ENCODE results near the gene CFAP73. TPM values are rescaled to one million over a fixed set of nuclear protein-coding genes. Genes with fewer than 3 reads are reported as not detected.
"Not testable (repeated sequence)": the region's sequence is repeated elsewhere in the genome, so short reads cannot be mapped to it uniquely, and the experiment has no call there.

The CFAP73 gene
- total and polyA plus RNA-seq, 2 of the 8 experiments (the other 6 are each of a cell fraction or from before 2014, with no cell fraction given): 0.45 to 0.56 TPM

DNA sequence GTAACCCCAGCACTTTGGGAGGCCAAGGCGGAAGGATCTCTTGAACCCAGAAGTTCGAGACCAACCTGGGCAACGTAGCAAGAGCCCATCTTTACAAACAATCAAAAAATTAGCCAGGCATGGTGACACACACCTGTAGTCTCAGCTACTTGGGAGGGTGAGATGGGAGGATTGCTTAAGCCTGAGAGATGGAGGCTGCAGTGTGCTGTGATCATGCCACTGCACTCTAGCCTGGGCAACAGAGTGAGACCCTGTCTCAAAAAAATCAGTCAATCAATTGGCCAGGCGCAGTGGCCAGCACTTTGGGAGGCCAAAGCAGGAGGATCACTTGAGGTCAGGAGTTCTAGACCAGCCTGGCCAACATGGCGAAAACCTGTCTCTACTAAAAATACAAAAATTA, 57.3 kb downstream of the CFAP73 start:
- H4K20me1 ChIP-seq (replicated peaks in 1 of 2; ENCODE audit: control insufficient read depth in 1 of 2, insufficient read depth in 2 of 2, low read length in 2 of 2); DNase-seq (ENCODE audit: low read depth in 1 of 2, low spot score in 2 of 2); H3K36me3 ChIP-seq (ENCODE audit: control insufficient read depth in 2 of 4, insufficient read depth in 4 of 4, low read length in 3 of 4); H2BK20ac ChIP-seq (ENCODE audit: low read length); H3K4me1 ChIP-seq (replicated peaks in 1 of 4; ENCODE audit: control insufficient read depth in 3 of 4, insufficient read depth in 4 of 4, low read length in 3 of 4); H3K23ac ChIP-seq (ENCODE audit: insufficient read length); H3K14ac ChIP-seq (ENCODE audit: insufficient read length); FAIRE-seq; H2BK12ac ChIP-seq (ENCODE audit: low read depth, low read length); H4K5ac ChIP-seq (ENCODE audit: insufficient read length, low read depth, low read length); H3K27ac ChIP-seq (ENCODE audit: low read depth, low read length); H3K79me2 ChIP-seq (ENCODE audit: control insufficient read depth in 1 of 2, insufficient read depth in 2 of 2, low read length in 2 of 2); H4K91ac ChIP-seq (replicated peaks; ENCODE audit: insufficient read length, low read length); H2BK120ac ChIP-seq (replicated peaks; ENCODE audit: low read depth, low read length); H3K79me1 ChIP-seq (ENCODE audit: low read depth, low read length); H3K56ac ChIP-seq (replicated peaks; ENCODE audit: insufficient read length, low read depth, low read length); H2AFZ ChIP-seq (ENCODE audit: low read length); H3K27me3 ChIP-seq (replicated peaks in 1 of 4; ENCODE audit: control insufficient read depth in 3 of 4, extremely low read depth in 1 of 4, insufficient read depth in 3 of 4, low read length in 3 of 4); H2BK15ac ChIP-seq (ENCODE audit: low read length); CTCF ChIA-PET (ENCODE audit: partially characterized antibody); H2AK5ac ChIP-seq (ENCODE audit: low read depth, low read length); H4K8ac ChIP-seq (ENCODE audit: extremely low read depth, insufficient read depth, low read length); H3K4ac ChIP-seq (replicated peaks; ENCODE audit: insufficient read length, low read depth, low read length); H3K9ac ChIP-seq (replicated peaks in 1 of 4; ENCODE audit: extremely low read depth in 1 of 4, low read depth in 3 of 4, low read length in 3 of 4); H2BK5ac ChIP-seq (ENCODE audit: low read depth, low read length); H3K23me2 ChIP-seq (ENCODE audit: low read depth, low read length); H3K4me3 ChIP-seq (ENCODE audit: extremely low read depth in 1 of 4, insufficient read depth in 2 of 4, low read depth in 3 of 4, low read length in 4 of 4); H3K4me2 ChIP-seq (ENCODE audit: insufficient read depth in 1 of 2, low read depth in 2 of 2, low read length in 2 of 2); H3K9me3 ChIP-seq (ENCODE audit: insufficient read depth in 2 of 2, low read depth in 1 of 2, low read length in 1 of 2); H3K18ac ChIP-seq (ENCODE audit: extremely low read depth, low read length): not testable (repeated sequence)
- WGBS, 2 experiments (ENCODE audit: extremely low coverage in 1 of 2, insufficient coverage in 1 of 2, insufficient read length in 1 of 2, insufficient replicate concordance in 2 of 2, low coverage in 1 of 2, low lambda C conversion rate in 2 of 2, missing lambda C conversion rate in 1 of 2): 96% methylated on average over 5 of the region's 5 CpGs; no CpG with 5 or more reads in 1 of the 2 experiments
- POLR2A ChIA-PET (ENCODE audit: partially characterized antibody): interaction anchor here (1.3 kb wide), 2 partner anchors 11 to 13 kb away, joined by 3 read pairs; no protein-coding TSS in a partner anchor

Measured in H1 (cell line).